CD4-positive, alpha-beta T cell treated with Interferon alpha-2 for 1 hour (primary cell): Measurements from ENCODE around the gene ANKRD44.

Experiments
- DNase-seq, 2 donors: peaks; one replicate each; pipeline ENCODE4 v3.0.0-alpha.2; 2020 to 2022

The ANKRD44 gene

DNA sequence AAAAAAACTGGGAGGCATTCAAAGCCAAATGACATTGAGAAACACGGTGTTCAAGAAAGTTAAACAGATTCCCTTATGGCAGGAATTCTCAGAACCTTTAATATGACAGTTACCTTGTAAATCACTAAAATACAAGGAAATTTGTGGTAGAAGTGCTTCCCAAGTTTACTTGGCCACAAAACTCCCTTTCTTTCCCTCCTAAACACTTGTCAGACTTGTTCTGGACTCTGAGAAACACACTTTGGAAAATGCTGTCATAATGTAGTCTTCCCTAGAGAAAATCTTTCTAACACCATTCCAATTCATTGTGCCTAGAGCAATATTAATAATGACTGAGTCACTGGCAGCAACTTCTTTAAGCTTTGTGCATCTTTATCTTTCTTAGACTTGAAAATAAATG, 140.4 kb downstream of the ANKRD44 start:
- DNase-seq: no peak

DNA sequence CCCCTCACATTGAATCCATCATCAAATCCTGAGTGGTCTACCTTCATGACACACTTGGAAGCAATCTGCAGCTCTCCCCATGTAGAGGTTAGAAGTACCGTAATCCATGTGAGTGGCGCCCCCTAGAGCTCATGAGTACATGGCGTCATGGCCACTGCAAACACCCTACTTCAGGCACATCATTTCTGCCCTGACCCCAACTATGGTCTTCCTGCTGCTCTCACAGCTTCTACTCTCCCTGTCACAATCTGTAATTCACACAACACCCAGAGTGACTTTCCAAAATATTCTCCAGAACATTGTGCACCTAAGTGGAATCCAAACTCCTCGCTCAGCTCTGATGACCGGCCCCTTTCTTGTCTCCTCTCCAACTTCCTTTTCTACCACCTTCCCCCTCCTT, 141.9 kb downstream of the ANKRD44 start:
- peak; percentile 65 to 70 for DNase-seq

DNA sequence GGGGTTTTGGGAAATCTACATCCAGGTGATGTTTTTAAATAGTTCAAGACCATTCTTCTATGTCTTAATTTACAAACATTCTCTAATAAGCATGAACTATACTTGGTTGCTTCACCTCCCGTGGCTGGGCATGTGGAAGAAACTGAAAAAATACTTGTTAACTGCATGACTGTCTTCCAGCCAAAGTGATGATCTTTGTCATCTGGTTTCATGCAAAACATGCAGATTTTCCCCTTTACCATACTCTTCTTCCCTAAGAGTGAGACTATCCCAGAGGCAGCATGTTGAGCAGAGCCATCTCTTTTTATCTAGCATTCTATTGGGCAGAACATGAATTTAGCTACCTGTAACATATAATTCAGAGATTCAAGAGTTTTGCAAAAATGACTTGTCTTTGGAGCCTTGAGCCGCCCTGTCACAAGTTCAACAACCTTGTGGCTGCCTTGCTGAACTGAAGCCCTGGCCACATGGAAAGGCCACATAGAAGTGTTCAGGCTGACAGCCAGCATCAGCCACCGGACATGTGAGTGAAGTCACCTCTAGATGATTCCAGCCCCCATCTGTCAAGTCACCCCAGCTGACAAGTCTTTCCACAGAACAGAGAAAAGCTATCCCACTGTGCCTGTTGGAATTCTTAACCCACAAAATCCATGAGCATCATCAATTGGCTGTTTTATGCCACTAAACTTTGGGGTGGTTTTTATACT, 142.8 kb downstream of the ANKRD44 start:
- no peak for DNase-seq

GRCh38 chr2:197165020-197165419, 145.6 kb downstream of the ANKRD44 start:
- DNase-seq: no peak

DNA sequence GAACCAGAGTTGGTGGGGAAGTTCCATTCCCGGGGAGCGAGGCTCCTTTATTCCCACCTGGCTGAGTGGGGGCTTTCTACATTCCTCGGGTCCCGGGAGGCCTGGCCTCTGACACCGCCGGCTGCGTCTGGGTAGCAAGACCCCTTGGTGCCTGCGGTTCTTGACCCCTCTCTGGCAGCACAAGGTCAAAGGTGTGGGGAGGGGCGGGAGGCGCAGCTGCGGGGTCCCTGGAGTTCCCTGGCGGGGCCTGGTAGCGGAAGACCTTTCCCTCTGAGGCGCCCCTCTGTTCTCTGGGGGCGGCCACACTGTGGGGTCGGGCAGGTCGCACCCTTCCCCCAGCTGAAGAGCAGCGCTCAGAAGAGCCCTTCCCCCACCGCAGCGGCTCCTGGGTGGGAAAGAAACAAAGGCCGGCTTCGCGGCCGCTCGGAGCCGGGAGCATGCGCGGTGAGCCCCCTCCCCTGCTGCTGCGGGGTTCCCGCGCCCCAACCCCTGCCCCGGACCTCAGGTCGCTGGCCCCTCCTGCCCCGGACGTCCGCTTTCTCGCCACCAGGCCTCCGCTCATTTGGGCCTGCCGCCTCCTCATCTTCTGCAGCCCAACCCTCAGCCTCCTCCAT, 146.3 kb downstream of the ANKRD44 start:
- DNase-seq: no peak

GRCh38 chr2:197163712-197164140, 146.9 kb downstream of the ANKRD44 start:
- no peak for DNase-seq

- no peak for DNase-seq
These were observed 148.8 kb downstream of the ANKRD44 start for GRCh38 chr2:197161774-197162173.

DNA sequence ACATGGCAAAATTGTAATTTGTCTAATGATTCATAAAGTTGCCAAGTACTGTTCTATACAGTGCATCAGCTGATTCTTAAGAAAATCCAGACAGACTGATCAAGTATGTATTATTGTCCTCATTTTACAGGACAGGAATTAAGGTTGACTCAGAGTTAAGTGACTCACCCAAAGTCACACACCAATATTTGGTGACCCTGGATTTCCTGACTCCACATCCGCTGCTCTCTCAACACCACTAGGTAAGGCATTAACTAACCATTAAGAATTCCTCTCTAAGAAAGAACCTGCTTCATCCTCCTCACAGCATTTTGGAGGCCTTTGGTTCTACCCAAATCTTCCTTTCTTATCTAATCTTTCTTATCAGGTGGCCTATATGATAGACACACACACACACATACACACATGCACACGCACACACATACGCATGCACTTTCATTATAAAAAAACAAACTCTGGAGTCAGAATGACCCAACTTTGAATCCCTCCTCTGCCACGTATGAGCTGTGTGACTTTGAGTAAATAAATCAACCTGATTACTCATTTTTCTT, 150.8 kb downstream of the ANKRD44 start:
- DNase-seq: peak in 1 of 2 donors; percentile 45

DNA sequence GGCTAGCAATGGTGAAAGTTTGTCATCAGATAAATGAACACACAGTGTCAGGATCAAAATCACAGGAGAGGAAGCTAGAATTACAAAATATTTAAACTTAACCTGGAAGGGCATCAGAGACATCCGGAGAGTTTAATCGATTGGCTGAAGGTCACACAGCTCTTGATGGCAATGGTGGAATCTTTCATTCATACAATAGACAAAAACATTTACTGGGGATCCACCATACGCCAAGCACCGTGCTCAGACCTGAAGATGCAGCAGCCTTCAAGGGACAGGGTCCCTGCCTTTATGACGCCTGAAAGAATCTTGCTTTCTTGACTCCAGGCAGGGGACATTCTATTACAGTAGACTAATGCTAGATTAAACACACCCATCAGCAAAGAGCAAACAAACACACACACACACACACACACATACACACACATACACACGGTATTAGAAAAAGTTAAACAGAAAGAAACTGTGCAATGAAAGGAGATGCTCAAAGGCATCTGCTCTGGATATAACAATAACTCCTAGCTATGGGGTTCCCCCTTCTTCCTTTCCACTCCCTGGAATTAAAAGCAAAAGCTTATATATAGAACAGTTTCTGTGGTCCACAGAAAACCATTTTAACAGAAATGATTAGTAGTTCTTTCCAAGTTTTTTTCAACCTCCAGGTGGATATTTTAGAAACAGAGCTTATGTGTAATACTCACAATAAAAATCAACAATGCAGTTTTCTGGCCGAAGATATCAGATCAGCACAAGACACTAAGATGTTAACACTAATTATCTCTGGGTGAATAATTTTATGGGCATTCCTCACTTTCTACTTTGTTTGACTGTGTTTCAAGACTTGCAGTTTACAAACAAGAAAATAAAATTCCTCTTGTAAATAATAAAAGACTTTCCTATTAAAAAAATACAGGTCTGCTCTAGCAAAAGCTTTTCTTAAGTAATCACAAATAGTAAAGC, 151.7 kb downstream of the ANKRD44 start:
- no peak for DNase-seq

DNA sequence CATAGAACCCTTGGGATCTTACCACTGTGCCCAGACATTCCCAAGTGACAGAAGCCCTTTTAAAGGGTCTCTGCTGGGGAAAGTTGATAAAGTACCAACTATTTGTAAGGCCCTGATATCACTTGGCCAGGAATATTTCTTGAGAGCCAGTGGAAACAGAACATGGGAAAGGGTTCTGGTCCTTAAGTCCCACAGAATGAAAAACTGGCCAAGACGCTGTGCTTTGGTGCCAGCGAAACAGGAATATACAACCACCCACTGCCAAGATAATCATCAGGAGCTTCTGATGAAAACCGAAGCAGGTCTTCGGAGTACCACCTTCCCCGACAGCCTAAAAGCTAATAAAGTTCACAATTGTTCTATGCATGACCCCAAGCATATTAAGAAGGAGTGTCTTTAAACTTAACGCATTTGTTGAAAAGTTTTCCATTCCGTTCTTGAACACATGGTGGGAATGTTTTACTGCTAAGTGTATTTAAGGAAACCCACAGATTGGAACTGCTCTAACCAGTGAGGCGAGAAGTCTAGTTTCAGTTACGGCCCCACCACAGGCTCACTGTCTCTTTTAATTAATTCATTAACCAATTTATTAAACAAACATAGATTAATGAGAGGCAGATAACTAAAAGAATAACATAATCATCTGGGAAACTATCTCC, 152.6 kb downstream of the ANKRD44 start:
- no peak for DNase-seq

DNA sequence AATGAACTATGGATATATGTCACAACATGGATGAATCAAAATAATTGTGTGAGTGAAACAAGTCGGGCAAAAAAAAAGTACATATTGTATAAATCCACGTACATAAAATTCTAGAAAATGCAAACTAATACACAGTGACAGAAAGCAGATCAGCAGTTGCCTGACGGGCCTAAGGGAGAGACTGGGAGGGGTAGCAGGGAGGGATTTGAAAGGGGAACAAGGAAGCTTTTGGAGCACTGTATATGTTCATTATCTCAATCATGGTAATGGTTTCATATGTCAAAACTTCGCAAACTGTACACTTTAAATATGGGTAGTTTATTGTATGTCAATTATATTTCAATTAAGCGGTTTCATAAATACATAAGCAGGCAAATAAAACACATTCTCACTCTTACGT, 153.8 kb downstream of the ANKRD44 start:
- DNase-seq: no peak

- DNase-seq: peak; percentile 27 to 44
These were observed 157.9 kb downstream of the ANKRD44 start for GRCh38 chr2:197152451-197153228.

GRCh38 chr2:197149546-197149945, 161.0 kb downstream of the ANKRD44 start:
- DNase-seq: no peak

DNA sequence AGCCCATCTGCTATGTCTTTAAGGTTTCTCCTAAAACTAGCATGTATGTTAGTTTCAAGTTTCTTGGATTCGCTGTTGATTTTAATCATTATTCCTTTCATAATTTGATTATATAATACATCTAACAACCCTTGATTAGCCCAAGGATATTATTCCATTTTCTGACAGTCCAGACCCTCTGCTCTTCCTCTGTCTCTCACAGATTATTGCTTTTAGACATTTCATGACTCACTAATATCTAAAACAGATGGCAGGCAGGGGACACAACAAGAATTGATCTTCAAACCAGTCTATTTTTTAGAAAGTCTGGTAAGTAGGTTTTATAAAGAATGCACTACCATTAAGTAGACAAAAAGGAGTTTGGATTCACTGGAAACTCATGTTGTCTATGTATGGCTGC, 162.2 kb downstream of the ANKRD44 start:
- DNase-seq: no peak

DNA sequence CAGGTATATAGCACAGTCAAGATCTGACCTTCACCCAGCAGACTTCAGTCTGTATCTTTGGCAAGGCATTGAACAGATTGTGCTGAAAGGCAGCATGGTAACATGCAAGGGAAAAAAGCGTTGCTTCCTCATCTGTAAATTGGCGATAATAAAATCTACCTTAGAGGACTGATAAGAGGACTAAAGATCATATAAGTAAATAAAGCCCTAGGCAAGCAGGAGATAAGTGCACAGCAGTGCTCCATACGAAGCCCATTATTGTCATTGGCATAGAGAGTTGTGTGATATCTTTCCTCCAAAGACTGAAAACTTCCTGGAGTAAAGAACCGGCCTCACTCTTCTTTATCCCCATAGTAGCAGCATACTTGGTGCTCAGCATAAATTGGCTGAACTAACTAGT, 162.6 kb downstream of the ANKRD44 start:
- no peak for DNase-seq

DNA sequence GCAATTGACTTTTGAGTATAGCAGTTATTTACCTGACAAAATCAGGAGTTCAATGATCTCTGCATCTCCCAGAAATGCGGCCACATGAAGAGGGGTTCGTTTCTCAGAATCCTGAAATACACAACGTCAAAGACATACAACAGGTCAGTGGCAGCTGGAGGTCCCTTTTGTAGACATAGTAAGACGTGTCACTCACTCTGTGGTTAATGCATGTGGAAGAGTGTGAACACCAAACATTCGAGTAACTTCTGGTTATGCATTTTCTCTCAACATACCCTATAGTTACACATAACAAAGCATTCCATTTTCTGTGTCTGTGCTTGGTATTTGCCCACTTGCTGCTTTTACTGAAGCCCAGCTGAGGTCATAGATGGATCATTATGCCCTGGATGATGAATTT, 163.6 kb downstream of the ANKRD44 start:
- no peak for DNase-seq

- DNase-seq: peak; percentile 45 to 48
These were observed 165.0 kb downstream of the ANKRD44 start for GRCh38 chr2:197145471-197146056.

GRCh38 chr2:197144183-197144582, 166.4 kb downstream of the ANKRD44 start:
- DNase-seq: no peak

DNA sequence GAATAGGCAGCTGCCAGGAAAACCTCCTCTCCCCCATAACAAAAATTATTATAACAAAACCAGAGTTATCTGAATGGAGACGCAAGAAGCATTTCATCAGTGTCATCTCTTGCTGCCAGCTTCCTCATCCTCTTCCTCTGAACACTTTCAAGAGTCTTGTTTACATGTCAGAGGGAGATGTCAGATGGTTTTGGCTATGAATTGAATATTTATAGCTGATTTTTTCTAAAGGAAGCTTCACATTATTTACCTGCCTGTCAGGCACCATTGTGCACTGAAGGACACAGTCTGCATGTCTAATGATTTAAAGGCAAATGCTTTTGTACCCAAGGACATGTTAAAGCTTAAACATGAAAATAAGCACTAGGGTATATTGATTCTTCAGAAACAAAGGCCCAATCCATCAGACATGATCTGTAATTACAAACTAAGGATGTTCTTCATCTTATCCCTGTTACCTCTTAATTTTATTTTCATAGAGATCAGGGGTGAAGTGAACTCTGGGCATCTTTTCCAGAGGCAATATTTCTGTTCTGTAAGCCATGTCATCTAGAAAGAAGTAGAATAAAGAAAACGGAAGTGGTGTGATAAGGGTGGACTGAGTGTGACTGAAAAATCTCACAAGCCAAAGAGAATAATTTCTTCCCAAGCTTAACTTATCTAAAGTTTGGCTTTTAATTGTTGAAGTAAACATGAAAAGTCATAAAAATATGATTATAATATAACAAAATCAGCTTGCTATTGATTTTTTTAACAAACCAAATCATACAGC, 168.7 kb downstream of the ANKRD44 start:
- no peak for DNase-seq

- DNase-seq: peak in 1 of 2 donors; percentile 39
These were observed 170.5 kb downstream of the ANKRD44 start for GRCh38 chr2:197140045-197140444.

GRCh38 chr2:197138506-197138905, 172.1 kb downstream of the ANKRD44 start:
- no peak for DNase-seq
